HK-2 (cell line): ENCODE measurements around the gene ZNF521.

Experiments used
- DNase-seq: peaks from one replicate; pipeline ENCODE4 v3.0.0-alpha.2; 2018; ENCODE audit not compliant: unreplicated experiment

Gene ZNF521

DNA sequence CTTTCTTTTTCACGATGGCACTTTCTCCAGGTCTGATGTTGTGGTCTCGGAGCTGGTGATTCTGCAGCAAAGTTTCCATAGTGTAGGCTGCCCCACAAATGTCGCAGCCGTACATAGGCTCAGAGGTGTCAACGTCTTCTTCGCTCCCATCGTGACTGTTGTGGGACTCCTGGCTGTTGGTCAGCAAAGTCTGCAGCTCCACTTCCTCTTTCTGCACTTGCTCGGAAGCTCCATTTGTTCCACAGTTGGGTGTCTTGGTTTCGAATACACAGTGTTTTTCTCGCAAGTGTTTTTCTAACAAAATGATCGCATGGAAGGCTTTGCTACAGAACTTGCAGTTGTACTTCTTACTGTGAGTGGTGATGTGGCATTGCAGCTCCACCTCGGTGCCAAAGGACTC, 126.8 kb downstream of the ZNF521 start:
- no peak for DNase-seq

DNA sequence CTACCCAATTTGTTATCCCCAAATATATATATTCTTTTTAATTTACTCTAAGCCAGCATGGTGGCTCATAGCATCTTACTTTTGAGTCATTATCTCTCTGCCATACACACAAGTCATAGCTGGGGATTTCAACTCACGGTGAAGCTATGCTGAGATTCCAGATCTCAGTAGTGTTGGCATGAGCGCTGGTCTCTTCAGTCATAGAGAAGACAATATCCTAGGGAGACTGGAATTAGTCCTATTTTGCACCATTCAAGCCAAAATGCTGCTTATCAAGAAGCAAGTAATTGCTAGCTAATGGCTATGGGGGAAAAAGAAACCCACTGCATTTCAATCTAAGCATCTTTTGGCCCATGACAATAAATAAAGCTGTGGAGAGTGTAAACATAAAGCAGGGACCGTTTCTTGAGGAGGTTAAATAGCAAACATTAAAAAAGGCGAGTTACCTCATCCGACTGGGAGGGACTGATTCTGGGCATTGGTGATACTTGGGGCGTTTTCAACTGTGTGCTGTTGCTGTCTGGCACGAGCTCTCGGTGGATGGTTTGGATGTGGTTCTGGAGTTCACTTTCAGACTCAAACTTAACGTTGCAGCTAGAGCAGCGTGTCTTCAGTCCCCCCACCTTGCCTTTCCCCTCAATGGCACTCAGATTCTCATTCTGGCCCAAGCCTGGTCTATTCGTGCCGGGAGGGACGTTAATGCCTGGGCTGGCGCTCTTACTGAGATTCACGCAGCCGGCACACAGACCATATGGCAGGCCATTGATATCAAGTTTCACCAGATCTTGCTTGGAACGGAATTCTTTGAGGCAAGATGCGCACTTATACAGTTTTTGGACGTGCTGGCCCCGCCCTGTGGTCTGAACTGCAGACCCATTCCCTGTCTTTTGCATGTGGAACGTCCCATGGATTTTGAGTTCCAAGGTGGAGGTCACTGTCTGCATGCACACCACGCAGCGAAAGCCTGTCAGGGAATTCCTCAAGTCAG, 127.8 kb downstream of the ZNF521 start:
- no peak for DNase-seq

DNA sequence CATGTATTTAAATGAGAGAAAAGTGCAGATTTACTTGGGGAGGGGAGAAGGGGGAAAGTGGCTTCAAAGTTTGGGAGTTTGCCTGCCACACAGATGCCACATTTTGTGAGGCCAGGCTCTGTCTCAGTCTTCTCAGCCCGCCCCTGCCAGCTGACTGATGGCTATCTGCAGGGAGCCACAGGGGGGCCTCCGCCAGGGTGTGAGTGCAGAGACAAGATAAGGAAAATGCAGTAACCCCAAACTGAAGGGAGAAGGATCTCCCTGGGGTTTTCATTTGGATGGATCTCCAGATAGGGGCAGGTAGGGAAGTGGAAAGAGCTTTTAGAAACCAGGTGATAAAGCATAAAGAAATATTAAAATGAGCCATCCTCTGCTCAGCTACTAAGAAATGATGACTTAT, 128.8 kb downstream of the ZNF521 start:
- DNase-seq = no peak

DNA sequence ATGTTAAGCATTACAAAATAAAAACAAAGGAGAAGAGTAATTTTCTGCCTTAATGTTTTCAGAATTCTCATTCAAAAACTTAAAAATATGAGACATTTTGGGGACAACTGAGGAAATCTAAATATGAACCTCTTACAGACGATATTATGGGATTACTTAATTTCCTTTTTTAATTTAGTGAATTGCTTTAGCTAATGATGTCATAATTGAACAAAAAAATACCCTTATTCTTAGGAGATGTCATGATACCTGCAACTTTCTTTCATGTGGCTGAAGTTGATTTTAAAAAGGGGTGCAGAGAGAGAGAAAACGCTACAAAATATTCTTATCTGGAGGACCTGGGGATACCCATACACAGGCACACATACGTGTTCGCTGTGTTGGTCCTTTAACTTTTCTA, 129.3 kb downstream of the ZNF521 start:
- no peak for DNase-seq

DNA sequence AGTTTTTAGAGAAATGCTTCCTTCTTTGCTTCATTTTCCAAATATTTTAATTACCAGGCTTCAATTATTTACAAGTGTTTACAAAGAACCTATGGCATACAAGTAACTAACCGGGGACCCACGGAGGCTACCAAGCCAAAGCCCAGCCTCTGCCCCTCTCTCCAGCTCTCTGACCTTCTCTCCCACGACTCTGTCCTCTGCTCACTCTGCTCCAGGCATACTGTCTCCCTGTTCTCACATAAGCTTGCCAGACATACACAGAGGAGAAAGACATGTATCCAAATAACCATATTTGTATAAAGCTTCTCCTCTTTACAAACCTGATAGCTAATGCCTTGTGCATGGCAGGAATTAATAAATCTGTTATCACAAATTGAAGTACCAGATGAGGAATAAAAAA, 141.3 kb downstream of the ZNF521 start:
- DNase-seq = no peak

DNA sequence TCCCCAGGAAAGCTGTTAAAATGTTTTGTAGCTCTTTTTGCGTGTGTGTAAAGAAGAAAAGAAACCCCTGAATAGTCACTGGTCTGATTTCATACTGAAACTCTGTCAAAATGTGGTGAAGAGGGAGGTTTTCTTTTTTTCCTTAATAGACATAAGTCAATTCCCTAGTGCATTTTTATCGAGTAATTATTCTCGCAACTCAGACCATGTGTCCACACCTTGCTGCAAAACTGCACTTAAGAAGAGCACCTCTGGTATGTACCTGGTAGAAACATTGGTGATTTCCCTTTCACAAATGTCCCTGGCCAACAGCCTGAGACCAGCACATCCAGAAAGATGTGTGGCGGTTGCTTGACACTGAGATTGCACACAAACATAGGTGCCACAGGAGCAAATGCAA, 159.9 kb downstream of the ZNF521 start:
- no peak for DNase-seq

DNA sequence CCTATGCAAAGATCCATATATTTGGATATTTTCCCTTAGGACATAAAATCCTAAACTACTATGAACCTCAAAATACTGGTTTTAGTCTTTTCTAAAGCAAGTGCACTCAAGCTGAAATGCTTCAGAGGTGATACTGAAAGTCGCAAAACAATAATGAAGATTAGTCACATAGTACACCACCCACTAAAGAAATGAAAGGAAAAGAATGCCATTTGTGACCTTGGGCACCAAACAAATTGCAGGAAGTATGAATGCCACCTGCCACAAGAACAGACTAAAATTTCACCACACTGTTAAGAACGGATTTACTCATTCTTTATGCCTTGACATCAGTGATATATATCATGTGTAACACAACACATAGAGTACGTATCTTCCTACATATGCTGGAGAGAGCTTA, 161.5 kb downstream of the ZNF521 start:
- DNase-seq = no peak

DNA sequence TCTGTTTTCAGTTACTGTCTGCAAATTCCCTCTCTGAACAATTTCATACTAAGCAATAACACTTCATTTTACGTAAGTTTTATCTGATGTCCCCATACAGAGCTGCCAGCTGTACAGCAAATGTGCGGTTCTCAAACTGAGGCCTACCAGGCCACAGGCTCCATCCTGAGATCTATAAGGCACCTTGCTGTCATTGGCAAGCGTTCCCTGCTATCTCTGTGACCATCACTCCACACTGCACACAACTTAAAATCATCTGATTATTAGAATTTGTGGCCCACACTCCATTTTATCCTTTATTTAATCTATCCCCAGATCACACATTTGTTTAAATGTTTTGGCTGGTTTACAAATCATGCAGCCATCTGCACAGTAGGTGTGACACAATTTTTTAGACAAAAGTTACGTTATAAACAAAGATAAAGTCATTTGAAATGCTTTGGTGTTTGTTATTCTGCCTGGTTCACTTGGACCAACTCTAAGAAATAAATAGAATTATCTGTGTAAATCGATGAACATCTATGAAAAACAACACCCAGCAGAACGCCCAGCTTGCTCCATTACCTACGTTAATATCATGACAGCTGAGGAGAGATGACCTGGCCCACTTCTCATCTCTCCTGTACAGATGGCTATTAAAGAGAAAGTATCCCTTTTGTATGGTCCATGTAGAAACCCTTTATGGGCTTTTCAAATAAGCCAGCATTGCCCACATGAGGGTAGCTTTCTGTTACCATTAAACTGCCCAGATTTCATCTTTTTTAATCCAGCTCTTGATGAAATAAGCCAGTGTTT, 162.4 kb downstream of the ZNF521 start:
- DNase-seq = no peak

DNA sequence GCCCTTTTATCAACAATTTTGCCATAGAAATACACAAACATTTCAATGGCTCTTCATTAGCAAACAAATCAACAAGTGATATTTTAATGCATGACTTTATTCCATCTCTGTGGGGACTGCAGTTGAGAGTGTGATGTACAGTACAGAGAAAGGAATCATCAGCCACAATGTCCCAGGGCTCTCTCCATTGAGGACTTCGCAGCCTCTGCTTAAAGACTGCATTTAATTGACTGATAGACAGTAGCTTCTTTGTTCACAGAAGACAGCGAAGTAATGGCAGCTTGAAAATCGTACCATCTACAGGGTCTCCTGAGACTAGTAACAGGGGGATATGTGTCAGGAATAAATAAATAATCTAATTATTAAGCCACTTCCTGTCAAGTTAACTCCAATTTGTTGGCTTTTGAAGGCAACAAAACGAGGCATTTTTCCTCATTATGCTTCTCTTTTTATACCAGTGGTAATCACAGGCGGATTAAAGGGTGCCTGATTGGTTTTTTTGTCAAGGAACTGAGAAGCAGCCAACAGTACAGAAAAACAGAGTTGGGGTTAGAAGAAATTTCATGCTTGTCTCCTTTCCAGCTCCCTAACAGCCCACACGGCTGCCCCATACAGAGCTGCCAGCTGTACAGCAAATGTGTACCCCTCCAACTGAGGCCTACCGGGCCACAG, 164.3 kb downstream of the ZNF521 start:
- no peak for DNase-seq

DNA sequence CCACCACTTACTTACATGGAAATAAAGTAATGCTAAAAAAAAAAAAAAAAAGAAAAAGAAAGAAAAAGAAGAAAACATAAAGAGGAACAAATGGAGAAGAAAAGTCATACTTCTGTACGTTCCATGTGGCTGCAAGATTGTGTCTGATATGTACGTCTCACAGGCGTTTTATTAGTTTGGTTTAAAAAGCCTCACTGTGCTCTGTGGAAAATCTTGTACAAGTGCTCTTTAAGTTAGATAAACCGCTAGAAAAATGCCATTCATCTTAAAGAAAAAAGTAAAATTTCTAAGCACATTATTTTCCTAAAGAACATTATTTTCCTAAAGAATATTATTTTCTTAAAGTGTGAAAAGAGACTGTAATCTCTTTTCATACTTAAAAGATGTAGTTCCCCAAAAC, 165.1 kb downstream of the ZNF521 start:
- no peak for DNase-seq

DNA sequence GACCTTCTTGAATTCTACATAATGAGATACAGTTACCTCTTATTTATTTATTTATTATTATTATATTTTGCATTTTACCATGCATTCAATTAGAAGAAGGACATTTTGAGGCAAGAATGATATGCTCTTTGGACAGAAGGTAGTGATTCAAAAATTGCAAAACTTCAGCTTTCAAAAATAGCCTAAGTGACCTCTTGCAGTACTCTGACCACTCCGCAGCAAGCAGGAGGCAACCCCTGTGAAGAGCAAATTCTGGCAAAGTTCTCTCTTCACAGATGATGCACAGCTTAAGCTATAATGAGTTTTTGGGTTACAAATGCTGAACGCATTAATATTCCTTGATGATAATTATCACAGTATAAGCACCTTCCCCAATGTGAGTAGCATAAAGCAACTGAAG, 170.0 kb downstream of the ZNF521 start:
- no peak for DNase-seq

DNA sequence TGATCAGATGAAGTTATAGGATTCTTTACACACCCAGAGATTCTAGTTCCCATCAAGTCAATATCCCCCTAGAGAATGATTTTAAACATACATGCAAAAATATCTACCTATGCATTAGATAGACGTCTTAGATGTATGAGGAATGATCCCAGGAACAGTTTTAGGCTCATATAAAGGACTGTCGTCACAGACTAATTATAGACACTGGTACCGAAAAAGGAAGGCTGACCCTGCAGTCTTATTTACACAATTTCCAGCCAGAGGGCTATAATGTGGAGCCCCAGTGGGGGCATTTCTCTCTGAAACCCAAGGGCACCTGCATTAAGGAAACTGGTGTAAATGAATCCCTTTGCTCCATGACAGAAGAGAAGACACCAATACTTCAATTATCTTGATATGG, 170.4 kb downstream of the ZNF521 start:
- no peak for DNase-seq

DNA sequence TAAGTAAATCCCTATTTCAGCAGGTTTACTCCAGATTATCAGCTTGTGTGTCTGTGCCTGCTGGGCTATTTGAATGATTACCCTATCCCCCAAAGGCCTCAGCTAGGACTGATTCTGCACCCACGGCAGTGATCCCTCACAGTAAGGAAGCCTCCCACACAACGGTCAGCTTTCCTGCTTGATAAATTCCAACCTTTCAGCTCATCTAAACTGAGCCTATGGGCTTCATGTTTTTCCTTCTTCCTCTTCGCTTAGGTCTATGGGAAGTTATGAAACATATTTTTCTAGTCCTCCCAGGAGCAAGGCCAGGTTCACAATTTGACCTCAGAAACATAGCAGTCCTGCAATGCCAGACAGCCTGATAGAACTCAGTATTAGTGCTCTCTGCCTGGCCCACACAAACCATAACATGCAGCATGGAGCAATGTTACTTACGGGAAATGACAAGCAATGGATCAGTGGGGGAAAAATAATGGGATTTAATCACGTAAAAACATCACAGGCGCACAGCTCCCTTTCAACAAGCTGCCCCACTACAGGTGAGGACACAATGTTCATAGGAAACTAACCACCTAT, 170.9 kb downstream of the ZNF521 start:
- DNase-seq = no peak

DNA sequence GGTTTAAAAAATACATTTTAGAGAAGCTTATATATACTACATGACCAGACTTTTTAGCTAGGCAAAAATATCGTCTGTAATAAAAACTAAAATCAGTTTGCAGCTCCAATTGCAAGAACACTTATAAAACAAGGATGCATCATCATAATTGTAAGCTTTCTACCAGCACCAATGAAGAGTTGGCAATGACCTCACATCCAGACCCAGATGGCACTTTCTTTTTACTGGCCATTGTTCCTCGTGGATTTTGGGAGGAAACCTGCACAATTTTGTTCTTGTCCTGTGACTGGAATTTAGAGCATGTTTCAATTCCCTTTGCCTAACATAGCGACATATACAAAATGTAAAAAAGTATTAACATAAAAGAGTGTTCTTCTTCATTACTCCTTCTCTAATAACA, 174.3 kb downstream of the ZNF521 start:
- DNase-seq = no peak

DNA sequence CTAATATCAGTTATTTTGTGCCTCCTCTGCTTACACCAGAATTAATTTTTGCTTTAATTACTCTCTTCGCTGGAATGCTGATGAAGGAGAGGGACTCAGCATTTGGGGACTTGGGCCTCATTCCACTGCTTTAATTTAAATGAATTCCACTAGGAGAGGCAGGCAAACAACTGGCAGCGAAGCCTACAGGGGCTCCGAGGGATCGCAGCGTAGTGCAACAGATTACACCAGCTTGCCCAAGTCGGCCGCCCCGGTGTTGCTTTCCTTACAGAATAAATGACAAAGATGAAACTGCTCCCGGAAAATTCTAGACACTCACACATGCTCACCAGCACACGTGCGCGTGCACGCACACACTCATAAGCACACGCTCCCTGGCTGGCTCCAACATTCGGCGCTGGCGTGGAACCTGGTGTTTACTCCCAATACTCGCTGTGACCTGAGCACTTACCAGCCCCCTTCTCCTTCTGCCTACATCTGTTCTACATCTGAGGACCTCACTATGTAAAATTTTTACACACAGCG, 175.4 kb downstream of the ZNF521 start:
- no peak for DNase-seq

DNA sequence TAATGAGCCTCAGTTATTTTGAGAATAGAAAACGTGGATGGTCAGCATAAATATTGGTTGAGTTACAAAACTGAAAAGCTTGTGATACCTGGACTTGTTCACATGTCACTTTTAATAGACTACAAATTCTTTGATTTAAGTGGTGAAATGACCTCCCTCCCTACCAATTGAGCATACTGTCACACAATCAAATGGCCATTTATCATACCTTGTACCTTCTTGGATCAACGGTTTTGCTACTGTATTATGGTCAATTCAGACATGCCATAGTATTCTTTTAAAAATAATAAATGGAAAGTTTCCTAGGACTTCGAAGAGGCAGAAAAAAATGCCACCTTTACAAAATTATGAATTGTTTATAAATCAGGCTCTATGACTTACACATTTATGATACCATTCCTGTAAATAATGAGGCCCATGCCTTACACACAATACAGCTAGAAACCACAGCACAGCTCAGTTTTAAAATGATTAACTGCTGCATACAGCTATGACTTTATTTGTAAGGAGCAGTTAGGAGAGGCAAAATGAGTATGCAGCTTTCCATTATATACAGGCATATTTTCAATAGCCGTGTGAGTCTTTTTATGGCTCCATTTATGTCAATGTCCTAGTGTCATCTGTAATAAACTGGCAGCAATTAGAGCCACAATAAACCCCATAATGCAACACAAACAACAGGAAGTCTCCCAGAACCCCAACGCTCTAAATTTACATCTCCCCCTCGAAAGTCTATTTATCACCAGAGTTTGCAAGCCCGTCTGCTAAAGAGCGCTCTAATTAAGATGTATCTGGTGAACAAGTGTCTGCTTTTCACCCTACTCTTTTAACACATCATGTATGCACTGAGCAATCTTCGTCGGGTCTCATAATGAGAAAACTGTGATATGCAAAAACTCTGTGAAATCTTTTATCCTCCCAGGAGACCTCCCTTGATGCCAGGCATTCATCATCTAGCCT, 176.1 kb downstream of the ZNF521 start:
- no peak for DNase-seq

DNA sequence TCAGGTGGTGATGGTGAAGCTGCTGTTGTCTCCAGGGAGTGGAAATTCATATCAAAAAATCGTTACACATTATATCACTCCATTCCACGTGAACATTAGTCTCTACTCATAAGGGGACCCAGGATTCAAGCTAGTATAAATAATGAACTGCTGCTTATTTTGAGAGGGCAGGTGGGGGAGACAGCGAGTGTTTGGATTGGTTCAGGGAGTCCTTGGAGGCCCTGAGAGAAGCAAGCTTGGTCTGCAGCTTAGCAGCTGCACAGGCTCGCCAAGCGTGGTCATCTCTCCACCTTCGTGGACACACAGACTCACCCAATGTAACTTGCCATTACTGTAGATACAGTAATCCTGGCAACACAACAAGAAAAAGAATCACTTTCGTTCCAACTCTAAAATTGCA, 177.6 kb downstream of the ZNF521 start:
- DNase-seq = no peak

DNA sequence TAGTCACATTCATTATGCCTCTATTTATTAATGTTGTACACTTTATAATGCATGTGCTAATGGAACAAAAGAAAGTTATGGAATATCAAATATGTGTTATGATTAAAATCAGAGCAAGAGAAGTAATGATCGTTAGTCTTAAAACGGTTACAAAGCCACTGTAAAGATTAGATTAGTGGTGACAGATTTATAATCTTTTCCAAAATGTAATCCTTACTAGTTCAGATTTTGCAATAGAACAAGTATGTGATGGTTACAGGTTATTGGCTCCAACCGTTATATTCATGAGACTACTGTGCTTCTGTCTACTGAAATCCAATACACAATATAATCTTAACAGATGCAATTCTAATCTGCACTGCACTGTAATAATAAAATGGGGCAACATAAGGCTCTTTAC, 180.6 kb downstream of the ZNF521 start:
- no peak for DNase-seq

DNA sequence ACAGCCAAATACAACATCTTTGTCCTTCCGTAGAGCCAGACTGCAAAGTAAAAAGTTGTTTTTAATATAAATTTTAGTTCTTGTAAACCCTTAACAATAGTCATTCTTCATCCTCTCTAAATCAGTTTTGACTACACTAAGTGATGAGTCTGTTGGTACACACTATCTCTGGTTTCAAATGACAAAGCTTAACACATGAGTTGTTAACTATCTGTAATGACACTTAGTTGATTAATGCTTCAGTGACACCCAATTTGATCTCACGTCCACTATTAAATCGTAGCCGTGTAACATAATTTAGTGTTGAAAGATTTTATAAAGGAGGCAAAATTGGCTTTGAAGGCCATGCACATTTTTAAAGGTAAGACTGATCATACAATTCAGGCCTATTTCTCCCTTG, 181.6 kb downstream of the ZNF521 start:
- DNase-seq = no peak

DNA sequence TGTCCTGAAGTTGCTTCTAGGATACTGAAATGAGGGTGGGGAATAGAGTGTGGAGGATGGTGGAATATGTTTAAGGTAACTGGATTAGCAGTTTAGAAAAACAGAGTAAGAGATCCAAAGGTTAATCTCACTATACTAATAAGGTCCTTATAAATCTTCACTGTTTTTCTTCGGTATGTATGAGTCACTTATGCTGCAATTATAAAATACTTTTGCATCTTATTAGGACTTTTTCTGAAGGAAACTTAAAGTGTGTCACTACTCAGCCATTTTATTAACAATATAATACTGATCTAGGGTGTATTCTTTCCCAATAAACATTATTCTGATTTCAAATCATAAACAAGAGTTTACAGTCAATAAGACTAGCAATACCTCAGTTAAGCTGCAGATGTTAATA, 182.3 kb downstream of the ZNF521 start:
- no peak for DNase-seq
